Activated T-helper 17 cell treated with anti-CD3 and anti-CD28 coated beads, Interleukin-2, amount 50 U/mL, for 72 hours (primary cell): ENCODE measurements around the gene KRTAP6-3. TPM values are rescaled to one million over a fixed set of nuclear protein-coding genes. Genes with fewer than 3 reads are reported as not detected.
A peak's percentile ranks its signal among the peaks of the same experiment; 100 is the strongest.

ENCODE experiments used
- ATAC-seq: fragments of 150-1000 bp; cut with Tn5 transposase; replicated peaks from 2 replicates; pipeline ENCODE4 v1.10.0; 2021; ENCODE audit warnings: mild to moderate bottlenecking, moderate library complexity
- H3K27ac Mint-ChIP-seq: one replicate; pipeline ENCODE4 v1.8.0; 2022; ENCODE audit warnings: mixed read lengths
- H3K27me3 Mint-ChIP-seq: one replicate; pipeline ENCODE4 v1.8.0; 2022; ENCODE audit warnings: mixed read lengths
- H3K36me3 Mint-ChIP-seq: one replicate; pipeline ENCODE4 v1.8.0; 2022; ENCODE audit warnings: low read depth, mild to moderate bottlenecking, mixed read lengths
- H3K4me1 Mint-ChIP-seq: one replicate; pipeline ENCODE4 v1.8.0; 2022; ENCODE audit warnings: mixed read lengths
- H3K4me3 Mint-ChIP-seq: one replicate; pipeline ENCODE4 v1.8.0; 2022; ENCODE audit warnings: mild to moderate bottlenecking, mixed read lengths
- H3K9me3 Mint-ChIP-seq: one replicate; pipeline ENCODE4 v1.8.0; 2022; ENCODE audit warnings: mixed read lengths
- total RNA-seq, 2 donors: library from RNA; stranded (reverse); gene quantifications; one replicate each; pipeline ENCODE4 v1.2.3, GENCODE V29; 2022

The KRTAP6-3 gene
- total RNA-seq, 2 donors from 2014 or later: not detected

DNA sequence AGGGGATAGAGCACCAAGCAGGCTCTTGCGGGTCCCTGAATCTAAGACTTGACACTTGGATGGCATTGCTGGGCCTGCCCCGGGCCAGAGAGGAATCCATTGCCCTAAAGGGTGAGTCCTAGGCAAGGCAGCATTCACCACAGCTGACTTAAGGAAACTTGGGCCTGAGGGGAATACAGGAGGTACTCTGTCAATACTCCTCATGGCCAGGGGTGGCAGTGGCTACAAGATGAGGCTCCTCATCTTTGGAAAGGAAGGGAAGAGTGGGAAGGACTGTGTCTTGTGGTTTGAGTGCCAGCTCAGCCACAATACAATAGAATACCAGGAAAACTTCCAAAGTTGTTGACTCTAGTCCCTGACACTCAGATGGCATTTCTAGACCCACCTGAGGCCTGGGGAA lies 13.7 kb downstream of the KRTAP6-3 start:
- no peak overlapping the region for H3K27ac Mint-ChIP-seq
- peaks cover 4% of the 10 kb centered on the region for H3K27me3 Mint-ChIP-seq
- no peak overlapping the region for H3K4me3 Mint-ChIP-seq
- no peak for ATAC-seq
- no peaks in the 10 kb centered on the region for H3K4me1 Mint-ChIP-seq
- H3K9me3 Mint-ChIP-seq: peaks cover 8% of the 10 kb centered on the region
- no peaks in the 10 kb centered on the region for H3K36me3 Mint-ChIP-seq

DNA sequence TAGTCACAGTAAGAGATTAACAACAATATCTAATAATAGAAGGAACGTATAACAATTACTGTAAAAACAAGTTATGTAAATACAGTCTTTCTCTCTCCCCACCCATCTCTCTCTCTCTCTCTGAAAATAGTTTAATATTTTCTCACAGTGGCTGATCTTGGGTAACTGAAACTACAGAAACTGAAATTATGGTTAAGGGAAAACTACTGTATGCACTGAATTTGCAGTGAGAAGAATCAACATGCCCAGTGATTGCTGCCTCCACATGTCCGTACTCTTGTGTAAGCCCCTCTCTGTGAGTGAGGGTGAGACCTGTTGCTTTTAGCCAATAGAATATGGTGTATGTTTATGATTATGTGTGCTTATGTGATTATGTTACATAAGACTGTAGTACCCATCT lies 19.9 kb downstream of the KRTAP6-3 start:
- Mint-ChIP-seq H3K4me3 (no peak overlapping the region), H3K36me3 (no peaks in the 10 kb centered on the region), H3K4me1 (no peaks in the 10 kb centered on the region), H3K27ac (no peak overlapping the region), H3K27me3 (no peaks in the 10 kb centered on the region), H3K9me3 (peaks cover 7% of the 10 kb centered on the region)
- no peak for ATAC-seq

DNA sequence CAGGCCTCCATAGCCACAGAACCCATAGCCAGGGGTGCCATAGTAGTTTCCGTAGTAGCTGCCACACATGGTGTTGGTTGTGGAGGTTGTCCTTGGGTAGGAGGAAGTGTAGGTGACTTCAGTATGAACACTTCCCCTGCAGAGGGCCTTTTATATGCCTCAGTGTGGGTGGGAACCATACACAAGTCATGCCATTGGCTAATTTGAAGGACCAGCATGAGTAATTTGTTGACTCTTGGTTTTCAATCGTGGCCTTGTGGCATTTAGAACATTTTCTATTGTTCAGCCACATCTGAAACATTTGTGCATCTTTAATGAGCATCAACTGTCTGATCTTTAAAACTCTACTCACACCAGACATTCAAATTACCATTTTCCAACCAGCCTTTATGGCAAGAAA lies 21.6 kb downstream of the KRTAP6-3 start, which contains the start of gene KRTAP6-1:
TSS of gene KRTAP6-1 (minus strand) at position 95 of the 400 bp plus-strand sequence. CDS start at position 69, 26 bp downstream.
- Mint-ChIP-seq H3K27ac (no peak within 1 kb of the TSS), H3K4me1 (no peaks in the 10 kb centered on the region), H3K27me3 (no peaks in the 10 kb centered on the region), H3K4me3 (no peak within 1 kb of the TSS), H3K9me3 (peaks cover 7% of the 10 kb centered on the region), H3K36me3 (no peaks in the 10 kb centered on the region)
- ATAC-seq: peak; percentile 35

DNA sequence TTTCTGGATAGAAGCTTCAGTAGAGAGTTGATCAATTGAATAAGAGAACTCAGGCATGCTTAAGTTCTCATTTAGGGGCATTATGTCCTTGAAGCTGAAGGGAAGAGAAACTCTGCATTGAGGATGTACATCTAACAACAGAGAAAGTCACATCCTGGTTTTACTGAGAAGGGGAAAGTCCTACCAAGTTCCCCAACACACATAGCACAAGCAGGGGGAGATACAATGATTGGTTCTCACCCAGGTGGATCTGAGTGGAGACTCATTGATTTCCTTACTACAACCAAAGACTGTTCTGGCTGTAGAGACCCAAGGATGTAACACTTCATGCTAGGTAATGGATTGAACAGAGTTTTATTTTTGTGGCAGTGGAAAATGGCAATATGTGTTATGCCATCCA lies 23.0 kb downstream of the KRTAP6-3 start:
- no peak for ATAC-seq
- Mint-ChIP-seq H3K4me3 (no peak overlapping the region), H3K27ac (no peak overlapping the region), H3K9me3 (peaks cover 7% of the 10 kb centered on the region), H3K27me3 (no peaks in the 10 kb centered on the region), H3K4me1 (no peaks in the 10 kb centered on the region), H3K36me3 (no peaks in the 10 kb centered on the region)

DNA sequence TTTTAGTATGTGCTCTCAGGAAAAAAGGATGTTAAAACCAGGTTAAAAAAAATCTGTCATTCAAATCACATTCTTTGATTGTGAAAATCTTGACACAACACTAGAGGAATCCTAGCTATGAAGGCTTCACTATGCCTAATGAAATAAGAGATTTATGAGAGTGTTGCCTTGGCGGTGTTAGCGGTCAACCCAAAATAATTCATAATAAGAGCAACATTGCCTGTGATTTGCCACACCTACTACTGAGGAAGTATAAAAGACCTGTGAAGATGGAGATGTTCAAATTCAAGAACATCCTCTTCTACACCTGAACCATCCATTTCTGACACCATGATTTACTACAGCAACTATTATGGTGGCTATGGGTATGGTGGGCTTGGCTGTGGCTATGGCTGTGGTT lies 23.9 kb downstream of the KRTAP6-3 start, which contains the start of gene KRTAP20-1:
TSS of gene KRTAP20-1 (plus strand) at position 301 of the 400 bp plus-strand sequence. CDS start at position 331, 30 bp downstream.
- no peaks in the 10 kb centered on the region for H3K27me3 Mint-ChIP-seq
- H3K9me3 Mint-ChIP-seq: peaks cover 3% of the 10 kb centered on the region
- H3K36me3 Mint-ChIP-seq: no peaks in the 10 kb centered on the region
- H3K4me1 Mint-ChIP-seq: no peaks in the 10 kb centered on the region
- H3K27ac Mint-ChIP-seq: no peak within 1 kb of the TSS
- ATAC-seq: no peak
- H3K4me3 Mint-ChIP-seq: no peak within 1 kb of the TSS

DNA sequence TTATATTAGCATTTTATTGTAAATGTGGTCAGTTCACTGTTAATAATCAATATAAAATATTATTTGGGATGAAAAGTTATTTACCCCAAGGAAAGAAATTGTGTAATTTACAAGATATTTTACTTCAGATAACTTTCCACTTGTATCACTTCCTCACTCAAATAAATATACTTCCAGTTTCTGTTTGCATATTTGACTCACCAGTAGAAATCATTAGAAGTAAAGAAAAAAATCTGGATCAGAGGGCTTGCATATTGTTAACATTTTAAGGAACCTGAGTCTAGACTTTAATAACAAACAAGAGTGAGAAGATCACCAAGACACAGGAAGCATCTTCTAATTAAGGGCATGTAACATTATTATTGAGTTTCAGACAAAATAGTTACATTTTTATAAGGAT lies 27.8 kb downstream of the KRTAP6-3 start:
- H3K9me3 Mint-ChIP-seq: peaks cover 3% of the 10 kb centered on the region
- no peak overlapping the region for H3K4me3 Mint-ChIP-seq
- ATAC-seq: no peak
- H3K36me3 Mint-ChIP-seq: no peaks in the 10 kb centered on the region
- H3K4me1 Mint-ChIP-seq: no peaks in the 10 kb centered on the region
- no peak overlapping the region for H3K27ac Mint-ChIP-seq
- H3K27me3 Mint-ChIP-seq: no peaks in the 10 kb centered on the region

DNA sequence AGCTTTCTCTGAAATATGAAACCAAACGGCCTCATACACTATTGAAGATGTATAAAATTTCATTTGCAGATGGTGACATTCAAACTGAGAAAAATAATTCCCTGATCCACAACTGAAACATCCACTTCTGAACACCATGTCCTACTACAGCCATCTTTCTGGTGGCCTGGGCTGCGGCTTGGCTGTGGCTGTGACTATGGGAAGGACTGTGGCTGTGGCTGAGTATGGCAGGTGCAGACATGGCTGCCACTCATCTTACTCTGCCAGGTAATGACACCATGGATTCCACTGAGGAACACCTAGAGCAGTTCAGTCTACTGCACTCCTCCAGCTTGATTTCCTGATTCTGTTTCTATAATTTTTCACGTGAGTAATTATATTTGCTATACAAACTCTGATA lies 28.3 kb downstream of the KRTAP6-3 start, which contains the start of gene KRTAP20-4:
TSS of gene KRTAP20-4 (plus strand) at position 106 of the 400 bp plus-strand sequence.
- Mint-ChIP-seq H3K4me3 (no peak within 1 kb of the TSS), H3K27me3 (no peaks in the 10 kb centered on the region), H3K9me3 (peaks cover 3% of the 10 kb centered on the region), H3K36me3 (no peaks in the 10 kb centered on the region), H3K27ac (no peak within 1 kb of the TSS), H3K4me1 (no peaks in the 10 kb centered on the region)
- no peak for ATAC-seq

DNA sequence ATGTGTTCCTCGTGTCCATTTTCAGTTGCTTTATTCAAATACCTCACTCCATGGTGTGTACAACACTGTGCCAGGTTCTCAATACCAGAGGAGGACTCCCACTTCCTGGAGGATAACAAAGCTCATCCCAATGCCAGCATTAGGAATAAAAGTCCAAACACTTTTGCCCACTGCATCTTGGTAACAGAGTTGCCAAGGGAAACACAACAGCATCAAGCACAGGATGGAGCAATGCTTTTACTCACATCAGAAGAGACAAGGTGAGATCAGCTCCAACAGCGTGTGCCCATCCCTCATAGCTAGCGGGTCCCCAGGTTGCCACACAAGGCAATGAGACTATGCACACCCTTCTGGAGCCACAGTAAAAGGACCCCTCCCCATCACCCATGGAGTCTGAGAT lies 31.1 kb downstream of the KRTAP6-3 start:
- no peak overlapping the region for H3K27ac Mint-ChIP-seq
- no peak overlapping the region for H3K4me3 Mint-ChIP-seq
- H3K4me1 Mint-ChIP-seq: no peaks in the 10 kb centered on the region
- H3K9me3 Mint-ChIP-seq: no peaks in the 10 kb centered on the region
- no peaks in the 10 kb centered on the region for H3K27me3 Mint-ChIP-seq
- H3K36me3 Mint-ChIP-seq: no peaks in the 10 kb centered on the region
- no peak for ATAC-seq

DNA sequence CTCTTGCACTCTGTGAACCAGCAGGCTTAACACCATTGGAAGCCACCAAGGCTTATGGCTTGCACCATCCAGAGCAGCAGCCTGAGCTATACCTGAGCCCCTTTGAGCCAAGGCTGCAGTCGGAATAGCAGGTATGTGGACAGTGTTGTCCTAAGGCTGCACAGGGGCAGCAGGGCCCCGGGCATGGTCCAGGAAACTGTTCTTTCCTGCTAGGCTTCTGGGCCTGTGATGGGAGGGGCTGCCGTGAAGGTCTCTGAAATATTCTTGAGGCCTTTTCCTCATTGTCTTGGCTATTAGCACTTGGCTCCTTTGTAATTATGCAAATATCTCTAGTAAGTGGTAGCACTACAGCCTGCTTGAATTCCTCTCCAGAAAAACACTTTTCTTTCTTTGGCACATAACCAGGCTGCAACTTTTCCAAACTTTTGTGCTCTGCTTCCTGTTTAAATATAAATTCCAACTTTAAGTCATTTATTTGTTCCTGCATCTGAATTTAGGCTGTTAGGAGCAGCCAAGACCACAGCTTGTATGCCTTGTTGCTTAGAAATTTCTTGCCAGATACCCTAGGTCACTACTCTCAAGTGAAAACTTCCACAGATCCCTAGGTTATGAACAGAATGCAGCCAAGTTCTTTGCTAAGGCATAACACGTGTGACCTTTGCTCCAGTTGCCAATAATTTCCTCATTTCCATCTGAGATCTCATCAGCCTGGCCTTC lies 33.4 kb downstream of the KRTAP6-3 start:
- Mint-ChIP-seq H3K4me3 (no peak overlapping the region), H3K27ac (no peak overlapping the region), H3K9me3 (no peaks in the 10 kb centered on the region), H3K36me3 (no peaks in the 10 kb centered on the region), H3K4me1 (no peaks in the 10 kb centered on the region), H3K27me3 (no peaks in the 10 kb centered on the region)
- ATAC-seq: no peak

DNA sequence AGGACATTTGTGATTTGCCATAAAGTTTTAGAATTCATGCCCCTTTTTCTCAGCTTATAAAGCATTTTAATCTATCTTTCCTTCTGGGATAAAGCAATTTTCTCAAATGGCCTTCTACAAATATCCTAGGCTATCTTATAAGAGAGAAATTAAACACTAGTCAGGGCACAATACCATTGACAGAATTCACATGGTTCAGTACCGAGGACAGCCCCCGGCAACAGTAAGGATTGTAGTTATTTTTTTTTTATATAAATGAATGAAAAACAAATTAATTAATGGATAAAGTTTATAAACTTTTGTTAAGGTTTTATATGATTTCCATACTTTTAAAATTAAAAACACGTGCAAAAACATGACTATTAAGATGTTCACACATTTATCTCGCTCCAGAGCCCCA lies 35.9 kb downstream of the KRTAP6-3 start:
- no peak for ATAC-seq
- no peaks in the 10 kb centered on the region for H3K4me1 Mint-ChIP-seq
- H3K27ac Mint-ChIP-seq: no peak overlapping the region
- no peak overlapping the region for H3K4me3 Mint-ChIP-seq
- H3K27me3 Mint-ChIP-seq: no peaks in the 10 kb centered on the region
- H3K36me3 Mint-ChIP-seq: no peaks in the 10 kb centered on the region
- peaks cover 6% of the 10 kb centered on the region for H3K9me3 Mint-ChIP-seq

DNA sequence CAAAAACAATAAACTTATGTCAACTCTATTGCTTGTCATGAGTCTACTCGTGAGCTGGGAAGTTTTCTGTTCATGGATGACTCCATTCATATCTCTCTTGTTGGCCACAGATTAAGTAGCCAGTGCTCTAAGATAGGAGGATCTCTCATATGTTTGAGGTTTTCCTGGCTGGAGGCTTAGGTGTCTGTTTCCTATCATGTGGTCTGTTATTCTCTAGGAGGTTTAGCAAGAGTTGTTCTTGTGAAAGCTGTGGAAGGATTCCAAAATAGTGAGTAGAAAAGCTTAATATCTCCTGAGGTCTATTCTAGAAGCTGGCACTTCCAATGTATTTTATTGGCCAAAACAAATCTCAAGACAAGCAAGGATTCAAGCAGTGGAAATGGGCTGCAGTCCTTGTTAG lies 37.0 kb downstream of the KRTAP6-3 start:
- Mint-ChIP-seq H3K9me3 (peaks cover 6% of the 10 kb centered on the region), H3K36me3 (no peaks in the 10 kb centered on the region), H3K4me3 (no peak overlapping the region), H3K4me1 (no peaks in the 10 kb centered on the region), H3K27ac (no peak overlapping the region), H3K27me3 (no peaks in the 10 kb centered on the region)
- ATAC-seq: no peak

DNA sequence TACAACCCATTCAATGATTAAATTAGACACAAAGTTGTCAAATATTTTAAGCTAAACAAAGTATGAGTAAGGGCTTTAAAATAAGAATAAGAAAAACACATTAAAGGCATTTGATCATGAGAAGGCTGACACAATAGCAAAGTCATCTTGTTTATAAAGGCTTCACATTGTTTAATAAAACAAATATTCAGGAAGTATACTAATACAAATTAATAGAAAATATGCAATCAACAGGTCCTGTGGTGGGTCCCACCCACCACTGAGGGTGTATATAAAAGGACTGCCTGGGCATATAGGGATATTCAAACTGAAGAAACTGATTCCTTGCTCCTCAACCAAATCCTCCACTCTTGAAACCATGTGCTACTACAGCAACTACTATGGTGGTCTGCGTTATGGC lies 42.7 kb downstream of the KRTAP6-3 start, which contains the start of gene KRTAP20-2:
TSS of gene KRTAP20-2 (plus strand) at position 301 of the 400 bp plus-strand sequence. CDS start at position 359, 58 bp downstream.
- no peaks in the 10 kb centered on the region for H3K36me3 Mint-ChIP-seq
- H3K4me3 Mint-ChIP-seq: no peak within 1 kb of the TSS
- H3K9me3 Mint-ChIP-seq: peaks cover 6% of the 10 kb centered on the region
- H3K27me3 Mint-ChIP-seq: no peaks in the 10 kb centered on the region
- H3K4me1 Mint-ChIP-seq: no peaks in the 10 kb centered on the region
- no peak within 1 kb of the TSS for H3K27ac Mint-ChIP-seq
- ATAC-seq: no peak

DNA sequence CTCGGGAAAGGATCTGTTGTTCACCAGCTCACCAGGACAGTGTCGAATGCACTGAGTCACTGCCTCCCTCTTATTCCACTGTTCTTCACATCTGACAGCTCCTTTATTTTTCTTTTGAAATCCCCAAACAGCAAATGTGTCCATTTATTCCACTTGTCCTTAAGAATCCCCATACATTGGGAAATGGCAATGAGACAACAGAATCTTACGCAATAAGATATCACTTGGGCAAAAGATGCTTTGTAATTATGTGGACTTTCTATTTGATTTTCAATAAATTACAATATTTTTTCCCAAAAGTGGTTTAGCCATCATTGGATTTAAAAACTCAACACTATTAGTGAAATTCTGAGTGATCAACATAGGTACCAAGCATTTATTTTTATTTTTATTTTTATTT lies 46.4 kb downstream of the KRTAP6-3 start:
- H3K36me3 Mint-ChIP-seq: no peaks in the 10 kb centered on the region
- ATAC-seq: no peak

DNA sequence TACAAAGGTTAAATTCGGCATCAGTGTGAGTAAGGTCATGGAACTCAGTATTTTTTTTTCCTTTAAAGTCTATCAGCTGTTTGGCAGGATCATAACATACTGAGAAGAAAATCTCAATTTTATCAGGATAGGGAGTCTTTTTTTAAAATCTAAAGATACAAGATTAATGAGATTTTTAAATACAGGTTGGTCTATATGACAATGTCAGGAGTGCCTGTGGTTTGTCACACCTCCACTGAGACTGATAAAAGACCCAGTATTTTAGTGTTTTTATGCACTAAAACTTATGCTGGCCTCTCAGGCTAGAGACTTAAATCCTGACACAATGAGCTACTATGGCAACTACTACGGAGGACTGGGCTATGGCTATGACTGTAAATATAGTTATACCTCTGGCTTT lies 50.3 kb downstream of the KRTAP6-3 start, which contains the start of gene KRTAP20-3:
TSS of gene KRTAP20-3 (plus strand) at position 301 of the 400 bp plus-strand sequence.
- H3K4me3 Mint-ChIP-seq: no peak within 1 kb of the TSS
- no peak for ATAC-seq
- peaks cover 7% of the 10 kb centered on the region for H3K27me3 Mint-ChIP-seq

More for the DNA sequence above, 46.4 kb downstream of the KRTAP6-3 start:
- Mint-ChIP-seq H3K27me3 (no peaks in the 10 kb centered on the region), H3K9me3 (no peaks in the 10 kb centered on the region), H3K4me1 (no peaks in the 10 kb centered on the region), H3K27ac (no peak overlapping the region), H3K4me3 (no peak overlapping the region)

More for the DNA sequence above, 50.3 kb downstream of the KRTAP6-3 start, which contains the start of gene KRTAP20-3:
- Mint-ChIP-seq H3K4me1 (no peaks in the 10 kb centered on the region), H3K27ac (no peak within 1 kb of the TSS), H3K36me3 (no peaks in the 10 kb centered on the region), H3K9me3 (peaks cover 4% of the 10 kb centered on the region)
